Measurements from ENCODE around the gene MXRA7. TPM values are rescaled to one million over a fixed set of nuclear protein-coding genes. Genes with fewer than 3 reads are reported as not detected.

The MXRA7 gene
- total and polyA plus RNA-seq, 2 of the 4 experiments (the other 2 are of a cell fraction) = 168 to 231 TPM

GRCh38 chr17:76657505-76658241, 53.1 kb downstream of the MXRA7 start:
- intact Hi-C loops (cut with micrococcal nuclease) = no loop called here
- no peak for ATAC-seq (ENCODE audit: low read depth)
- Histone ChIP-seq H4K91ac (ENCODE audit: insufficient read depth, low read depth, low read length) (no peak overlapping the region), H3K9ac (ENCODE audit: low read depth, low read length) (no peak overlapping the region), H2BK5ac (ENCODE audit: low read depth, low read length, poor library complexity, severe bottlenecking) (no peak overlapping the region), H3K36me3 (ENCODE audit: control insufficient read depth, insufficient read depth, low read length) (no peaks in the 10 kb centered on the region), H4K5ac (ENCODE audit: low read depth, low read length) (no peak overlapping the region), H3K27ac (ENCODE audit: insufficient read depth, low read length) (no peak overlapping the region), H2AK9ac (replicated peaks; ENCODE audit: low read depth, low read length, poor library complexity) (no peak overlapping the region), H3K4me1 (ENCODE audit: control insufficient read depth, insufficient read depth, low read length) (peaks cover 5% of the 10 kb centered on the region), H3K23ac (ENCODE audit: low read depth, low read length) (no peak overlapping the region), H2BK120ac (ENCODE audit: low read depth, low read length) (no peak overlapping the region), H3K4ac (ENCODE audit: low read depth, low read length) (no peak overlapping the region), H2AK5ac (ENCODE audit: low read depth, low read length) (no peak overlapping the region), H3K14ac (replicated peaks; ENCODE audit: low read depth, low read length) (no peak overlapping the region), H3K9me1 (ENCODE audit: insufficient read depth, low read length) (no peaks in the 10 kb centered on the region), H2BK20ac (ENCODE audit: low read depth, low read length) (no peak overlapping the region), H3K4me2 (ENCODE audit: low read depth, low read length) (no peak overlapping the region), H4K20me1 (ENCODE audit: insufficient read depth, low read length) (no peaks in the 10 kb centered on the region), H3K79me1 (ENCODE audit: low read depth in 1 of 2, low read length in 2 of 2) (no peaks in the 10 kb centered on the region), H3K27me3 (ENCODE audit: control insufficient read depth, insufficient read depth, low read length) (peaks cover 8% of the 10 kb centered on the region), H3K4me3 (ENCODE audit: insufficient read depth, low read depth, low read length) (no peak overlapping the region), H2BK15ac (ENCODE audit: low read depth, low read length) (no peak overlapping the region), H3K56ac (ENCODE audit: extremely low read depth, insufficient read depth, low read length) (no peak overlapping the region), H3K9me3 (ENCODE audit: control insufficient read depth, insufficient read depth, low read length) (no peaks in the 10 kb centered on the region; the same call in 1 of the 2 replicates), H4K8ac (ENCODE audit: low read depth in 2 of 2, low read length in 2 of 2) (no peak overlapping the region), H2AFZ (replicated peaks; ENCODE audit: low read length, poor library complexity) (no peak overlapping the region), H3K18ac (ENCODE audit: low read depth, low read length) (no peak overlapping the region)
- dilution Hi-C loops (cut with HindIII; ENCODE audit: low sequenced_read_pairs, unreplicated experiment) = no loop called here
- in situ Hi-C loops (cut with MboI; ENCODE audit: low sequenced_read_pairs) = no loop called here
- 80% methylated on average over 1 of the region's 8 CpGs; no CpG with 5 or more reads in 1 of the 2 experiments for WGBS, 2 experiments (ENCODE audit: extremely low coverage in 2 of 2, insufficient read length in 1 of 2)
- DNase-seq = no peak
- CTCF ChIA-PET = no interaction called here
- TF ChIP-seq MAFK (IDR thresholded peaks at IDR 0.05; ENCODE audit: low read depth, low read length) = no peak
- TF ChIP-seq ELK1 (IDR thresholded peaks at IDR 0.05; ENCODE audit: borderline replicate concordance, low read depth, low read length) = no peak
- POLR2A ChIA-PET (ENCODE audit: unreplicated experiment) = no interaction called here
- BruUV-seq (replicated peaks) = no TSS peak

All from IMR-90 (cell line).